ENCODE measurements around the gene STPG2. TPM values are rescaled to one million over a fixed set of nuclear protein-coding genes. Genes with fewer than 3 reads are reported as not detected.

Gene STPG2
- total RNA-seq, result not detected

DNA sequence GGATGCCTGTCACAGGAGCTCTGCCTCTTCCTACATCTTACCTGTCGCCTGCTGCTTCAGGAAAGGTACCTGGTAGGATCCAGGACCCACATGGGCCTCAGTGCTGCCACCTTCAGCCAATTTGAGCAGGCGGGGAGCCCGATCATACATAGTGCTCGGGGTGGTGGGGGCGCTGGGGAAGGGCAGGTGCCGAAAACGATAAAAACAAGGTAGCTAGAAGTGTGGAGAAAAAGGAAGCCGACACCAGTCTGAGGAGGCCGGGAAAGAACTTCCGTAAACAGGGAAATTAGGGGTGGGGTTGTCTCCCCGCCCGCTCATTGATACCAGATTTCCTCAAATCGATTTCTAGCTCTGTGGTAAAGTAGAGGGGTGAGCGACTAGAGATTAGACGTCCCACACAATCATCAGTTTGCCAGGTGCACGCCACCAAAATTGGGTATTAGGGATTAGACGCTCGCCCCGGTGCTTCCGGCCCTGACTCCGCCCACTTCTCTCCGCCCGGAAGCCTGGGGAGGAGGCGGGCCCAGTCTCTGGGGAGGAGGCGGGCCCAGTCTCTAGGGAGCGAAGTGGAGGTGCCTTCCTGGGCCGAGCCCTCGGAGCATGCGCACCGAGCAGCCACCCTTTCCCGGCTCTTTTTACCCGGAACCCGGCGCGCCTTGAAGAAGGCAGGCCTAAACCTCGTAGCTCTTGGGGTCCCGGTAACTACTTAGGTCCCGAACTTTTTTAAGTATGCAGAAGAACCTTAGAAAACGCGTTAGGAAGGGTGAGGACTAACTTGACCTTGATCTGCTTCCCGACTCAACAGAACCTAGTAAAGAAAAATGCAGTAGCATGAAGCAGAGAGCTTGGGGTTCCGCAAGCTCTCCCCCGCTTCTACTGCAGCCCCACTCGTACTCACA lies at the start of gene STPG2:
Gene STPG2, minus strand, starts transcription at position 476 of the 899 bp plus-strand sequence.
- Mint-ChIP-seq H3K27me3 (no peaks in the 10 kb centered on the region), H3K4me3 (peak within 1 kb of the TSS; percentile 91), H3K36me3 (peaks cover 7% of the 10 kb centered on the region), H3K4me1 (peaks cover 16% of the 10 kb centered on the region), H3K27ac (peak within 1 kb of the TSS; percentile 97), H3K9me3 (no peaks in the 10 kb centered on the region)
- peak; percentile 94 for DNase-seq
- ATAC-seq (ENCODE audit: low read depth), result peak; percentile 100
- POLR2A ChIA-PET, result interaction anchor here (0.7 to 3.1 kb wide), 10 partner anchors 8 to 945 kb away, joined by 3 to 24 read pairs (median 6); partner anchors contain the start of genes ADH5, EIF4E, METAP1 and RAP1GDS1

DNA sequence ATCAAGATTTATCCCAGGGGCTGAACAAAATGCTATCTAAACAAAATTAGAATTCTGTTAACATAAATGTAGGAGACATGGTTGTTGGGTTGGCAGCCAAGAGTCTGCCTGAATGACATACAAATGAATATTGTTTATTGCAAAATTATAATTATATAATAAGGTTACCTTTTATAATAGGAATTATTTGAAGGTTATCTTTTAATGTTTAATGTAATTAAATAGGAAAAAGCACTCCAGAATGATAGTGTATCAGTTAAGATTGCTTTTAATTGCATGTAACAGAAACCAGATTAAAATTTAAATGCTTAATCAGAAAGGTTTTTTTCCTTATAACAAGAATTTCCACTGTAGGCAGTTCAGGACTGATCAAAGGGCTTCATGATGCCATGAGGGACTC lies 42.0 kb upstream of the STPG2 start:
- peaks cover 2% of the 10 kb centered on the region for H3K9me3 Mint-ChIP-seq
- H3K4me3 Mint-ChIP-seq, result no peak overlapping the region
- H3K27me3 Mint-ChIP-seq, result no peaks in the 10 kb centered on the region
- DNase-seq, result no peak
- H3K4me1 Mint-ChIP-seq, result no peaks in the 10 kb centered on the region
- no peaks in the 10 kb centered on the region for H3K36me3 Mint-ChIP-seq
- H3K27ac Mint-ChIP-seq, result no peak overlapping the region
- POLR2A ChIA-PET, result no interaction called here
- no peak for ATAC-seq (ENCODE audit: low read depth)

DNA sequence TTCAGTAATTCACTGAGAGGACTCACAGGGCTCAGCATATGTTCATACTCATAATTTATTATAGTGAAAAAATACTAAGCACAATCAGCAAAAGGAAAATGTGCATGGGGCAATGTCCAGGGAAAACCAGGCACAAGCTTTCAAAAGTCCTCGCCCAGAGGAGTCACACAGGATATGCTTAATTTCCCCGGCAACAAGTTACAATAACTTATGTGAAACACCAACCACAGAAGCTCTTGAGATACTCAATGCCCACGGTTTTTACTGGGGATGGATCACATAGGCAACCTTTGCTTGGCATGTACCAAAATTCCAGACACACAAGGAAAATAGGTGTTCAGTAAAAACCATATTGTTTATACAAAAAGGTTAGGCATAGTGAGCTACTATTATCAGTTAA lies 38.5 kb upstream of the STPG2 start:
- Mint-ChIP-seq H3K4me1 (no peaks in the 10 kb centered on the region), H3K9me3 (peaks cover 2% of the 10 kb centered on the region), H3K36me3 (no peaks in the 10 kb centered on the region), H3K27ac (no peak overlapping the region), H3K27me3 (no peaks in the 10 kb centered on the region), H3K4me3 (no peak overlapping the region)
- no peak for DNase-seq
- no peak for ATAC-seq (ENCODE audit: low read depth)
- POLR2A ChIA-PET, result no interaction called here

DNA sequence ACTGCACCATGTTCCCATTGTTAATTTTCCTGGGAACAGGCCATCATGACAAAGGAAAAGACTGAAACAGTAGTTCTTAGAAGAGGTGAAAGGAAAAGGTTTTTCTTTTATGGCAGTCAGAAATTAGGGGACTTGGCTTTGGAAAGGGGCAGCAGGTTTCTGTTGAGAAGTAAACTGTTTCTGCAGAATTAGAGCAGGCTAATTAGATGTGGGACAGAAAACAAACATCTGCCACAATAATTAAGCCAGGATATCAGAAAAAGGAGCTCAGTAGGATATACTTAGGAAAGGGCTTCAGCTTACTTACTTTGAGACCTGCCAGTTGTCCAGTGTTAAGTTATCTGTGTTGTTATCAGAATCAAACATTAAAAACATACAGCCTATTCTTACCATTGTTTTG lies 36.7 kb upstream of the STPG2 start:
- H3K27ac Mint-ChIP-seq, result no peak overlapping the region
- POLR2A ChIA-PET, result no interaction called here
- no peaks in the 10 kb centered on the region for H3K36me3 Mint-ChIP-seq
- no peaks in the 10 kb centered on the region for H3K27me3 Mint-ChIP-seq
- H3K9me3 Mint-ChIP-seq, result peaks cover 3% of the 10 kb centered on the region
- DNase-seq (no peak), ATAC-seq (ENCODE audit: low read depth) (no peak)
- H3K4me3 Mint-ChIP-seq, result no peak overlapping the region
- peaks cover under 1% of the 10 kb centered on the region for H3K4me1 Mint-ChIP-seq

DNA sequence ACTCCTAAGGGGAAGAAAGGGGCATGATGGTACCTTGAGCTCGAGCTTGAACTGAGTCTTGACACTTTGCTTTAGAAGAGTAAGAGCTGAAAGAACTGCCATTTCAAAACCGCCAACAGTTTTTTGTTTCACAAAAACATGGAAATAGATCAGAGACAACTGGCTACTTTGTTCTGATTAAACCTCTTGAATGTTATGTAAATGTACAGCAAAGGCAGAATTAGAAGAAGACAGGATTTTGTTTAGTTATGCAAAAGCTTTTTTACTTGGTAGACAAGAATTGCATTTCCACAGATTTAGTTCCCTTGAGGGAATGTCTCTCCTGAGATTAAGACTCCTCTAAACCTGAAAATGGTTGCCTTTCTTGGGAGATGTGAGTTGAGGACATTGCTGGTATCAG lies 33.3 kb upstream of the STPG2 start:
- POLR2A ChIA-PET, result no interaction called here
- Mint-ChIP-seq H3K36me3 (no peaks in the 10 kb centered on the region), H3K27me3 (no peaks in the 10 kb centered on the region), H3K9me3 (peaks cover 4% of the 10 kb centered on the region), H3K27ac (no peak overlapping the region), H3K4me1 (peaks cover 4% of the 10 kb centered on the region), H3K4me3 (no peak overlapping the region)
- no peak for ATAC-seq (ENCODE audit: low read depth)
- no peak for DNase-seq

DNA sequence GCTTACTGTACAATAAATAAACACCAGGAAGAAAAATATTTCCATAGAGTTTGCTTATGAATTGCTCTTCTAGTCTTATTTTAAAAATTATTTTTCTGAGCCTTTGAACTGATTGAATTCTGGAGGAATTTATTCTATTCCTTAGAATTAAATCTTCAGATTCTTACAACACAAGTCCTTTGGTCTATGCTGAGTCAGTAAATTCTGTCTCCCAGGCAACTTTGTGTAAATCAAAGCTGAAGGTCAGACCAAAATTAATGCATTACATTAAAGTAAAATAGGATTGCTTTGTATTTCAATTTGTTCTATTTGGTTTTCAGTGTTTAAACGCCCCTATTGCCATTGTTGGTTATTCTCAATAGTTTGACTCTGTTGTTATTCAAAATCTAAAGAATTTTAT lies 26.8 kb upstream of the STPG2 start:
- H3K27me3 Mint-ChIP-seq, result no peaks in the 10 kb centered on the region
- POLR2A ChIA-PET, result no interaction called here
- peaks cover 4% of the 10 kb centered on the region for H3K9me3 Mint-ChIP-seq
- ATAC-seq (ENCODE audit: low read depth), result no peak
- no peak overlapping the region for H3K4me3 Mint-ChIP-seq
- H3K36me3 Mint-ChIP-seq, result no peaks in the 10 kb centered on the region
- H3K27ac Mint-ChIP-seq, result no peak overlapping the region
- H3K4me1 Mint-ChIP-seq, result peaks cover 4% of the 10 kb centered on the region
- no peak for DNase-seq

DNA sequence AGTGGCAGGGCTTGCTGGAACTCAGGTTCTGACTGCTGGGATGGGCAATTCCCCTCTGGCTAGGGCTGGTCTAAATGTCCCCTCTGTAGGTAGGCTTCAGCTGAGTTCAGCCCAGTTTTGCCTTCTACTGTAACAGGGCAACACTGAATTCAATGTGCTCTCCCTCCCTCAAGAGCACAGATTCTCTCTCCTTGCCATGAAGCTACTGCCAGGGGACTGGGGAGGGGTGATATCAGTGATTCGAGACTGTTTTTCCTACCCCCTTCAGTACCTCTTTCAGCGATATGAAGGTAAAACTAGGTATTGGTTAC lies 23.4 kb upstream of the STPG2 start:
- Mint-ChIP-seq H3K4me1 (no peaks in the 10 kb centered on the region), H3K27me3 (no peaks in the 10 kb centered on the region), H3K36me3 (no peaks in the 10 kb centered on the region), H3K4me3 (no peak overlapping the region), H3K27ac (no peak overlapping the region), H3K9me3 (no peaks in the 10 kb centered on the region)
- DNase-seq (no peak), ATAC-seq (ENCODE audit: low read depth) (no peak)
- POLR2A ChIA-PET, result no interaction called here

DNA sequence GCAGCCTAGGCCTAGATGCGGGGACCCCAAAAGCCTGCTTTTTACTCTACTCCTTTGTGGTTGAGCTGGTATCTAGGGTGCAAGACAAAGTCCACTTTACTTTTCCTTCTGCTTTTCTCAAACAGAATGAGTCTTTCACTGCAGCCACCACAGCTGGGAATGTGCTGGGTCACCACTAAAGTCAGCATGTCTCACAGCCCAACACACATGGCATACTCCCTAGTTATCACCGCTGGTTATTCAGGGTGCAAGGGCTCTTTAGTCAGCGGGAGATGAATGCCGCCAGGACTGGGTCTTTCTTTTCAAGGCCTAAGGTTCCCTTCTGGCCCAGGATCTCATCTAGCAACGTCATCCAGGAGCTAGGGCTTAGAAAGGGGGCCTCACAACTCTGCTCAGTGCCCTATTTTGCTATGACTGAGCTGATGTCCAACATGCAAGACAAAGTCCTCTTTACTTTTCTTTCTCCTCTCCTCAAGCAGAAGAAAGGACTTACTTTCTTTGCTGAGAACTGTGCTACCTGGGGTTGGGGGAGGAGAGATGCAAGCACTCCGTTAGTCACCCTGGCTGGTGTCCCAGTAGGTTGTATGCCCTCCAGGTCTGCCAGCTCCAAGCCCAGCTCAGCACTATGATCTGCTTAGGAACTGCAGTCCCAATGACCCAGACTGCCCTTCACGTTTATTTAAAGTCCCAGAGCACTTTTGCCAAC lies 22.9 kb upstream of the STPG2 start:
- no peaks in the 10 kb centered on the region for H3K9me3 Mint-ChIP-seq
- no peaks in the 10 kb centered on the region for H3K27me3 Mint-ChIP-seq
- no peak for DNase-seq
- ATAC-seq (ENCODE audit: low read depth), result no peak
- H3K27ac Mint-ChIP-seq, result no peak overlapping the region
- H3K4me3 Mint-ChIP-seq, result no peak overlapping the region
- H3K4me1 Mint-ChIP-seq, result no peaks in the 10 kb centered on the region
- H3K36me3 Mint-ChIP-seq, result no peaks in the 10 kb centered on the region
- POLR2A ChIA-PET, result no interaction called here

DNA sequence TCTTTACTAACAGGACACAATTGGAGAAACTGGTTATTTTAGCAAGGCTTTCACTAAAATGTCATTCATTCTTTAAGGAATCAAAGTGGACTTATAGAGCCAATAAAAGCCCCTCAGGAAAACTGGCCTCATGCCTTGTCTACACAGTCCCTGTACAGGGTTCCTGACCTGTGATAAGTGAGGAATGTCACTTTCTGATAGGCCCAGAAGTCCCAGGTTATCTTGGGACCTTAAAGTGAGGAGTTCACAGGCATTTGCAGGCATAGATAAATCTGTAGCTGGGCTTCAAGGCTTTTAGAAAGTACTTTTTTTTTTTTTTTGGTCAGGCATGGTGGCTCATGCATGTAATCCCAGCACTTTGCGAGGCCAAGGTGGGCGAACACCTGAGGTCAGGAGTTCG lies 19.4 kb upstream of the STPG2 start:
- ATAC-seq (ENCODE audit: low read depth), result no peak
- Mint-ChIP-seq H3K27me3 (no peaks in the 10 kb centered on the region), H3K27ac (no peak overlapping the region), H3K9me3 (no peaks in the 10 kb centered on the region), H3K36me3 (peaks cover 2% of the 10 kb centered on the region), H3K4me1 (no peaks in the 10 kb centered on the region), H3K4me3 (no peak overlapping the region)
- no peak for DNase-seq
- POLR2A ChIA-PET, result no interaction called here

DNA sequence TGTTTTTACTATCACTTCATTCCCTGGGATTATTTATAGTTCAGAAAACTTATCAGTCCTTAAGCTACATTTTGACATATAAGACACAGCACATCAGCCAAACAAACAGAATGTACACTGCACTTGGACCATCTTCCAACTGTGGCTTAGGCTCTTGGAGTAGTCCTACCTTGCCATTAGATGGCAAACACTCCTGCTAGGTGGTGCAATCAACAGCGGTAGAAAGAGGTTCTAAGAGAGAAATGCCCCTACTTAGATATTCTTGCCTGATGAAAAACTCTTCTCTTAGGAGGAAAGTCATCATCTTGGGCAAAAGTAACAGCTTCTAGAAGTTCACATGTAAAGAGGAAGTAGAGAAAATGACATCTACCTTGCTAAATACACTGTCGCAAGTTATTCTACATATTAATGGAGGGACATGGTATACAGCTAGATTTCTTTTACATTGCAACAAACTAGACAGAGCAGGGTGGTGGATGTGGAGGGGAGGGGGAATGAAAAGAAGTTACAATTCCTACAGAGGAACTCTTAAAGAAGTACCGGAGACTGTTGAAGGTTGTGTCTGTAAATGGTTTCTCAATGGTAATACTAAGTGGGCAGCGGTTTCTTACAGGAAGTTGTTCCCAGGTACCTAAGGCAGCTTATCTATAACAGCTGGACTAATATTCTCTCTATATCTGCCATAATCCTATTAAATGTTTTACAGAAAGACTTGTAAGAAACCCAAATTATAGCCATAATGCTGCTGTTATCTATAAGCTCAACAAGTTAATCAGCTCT lies 8.1 kb upstream of the STPG2 start:
- H3K36me3 Mint-ChIP-seq, result no peaks in the 10 kb centered on the region
- H3K4me3 Mint-ChIP-seq, result peak overlapping the region; percentile 51
- H3K27me3 Mint-ChIP-seq, result no peaks in the 10 kb centered on the region
- DNase-seq, result no peak
- no peaks in the 10 kb centered on the region for H3K9me3 Mint-ChIP-seq
- peak overlapping the region; percentile 72 for H3K27ac Mint-ChIP-seq
- ATAC-seq (ENCODE audit: low read depth), result peak; percentile 61
- POLR2A ChIA-PET, result interaction anchor here (0.6 to 1.1 kb wide), 3 partner anchors 8 to 938 kb away, joined by 3 read pairs; partner anchors contain the start of genes ADH5 and STPG2
- peaks cover 19% of the 10 kb centered on the region for H3K4me1 Mint-ChIP-seq

DNA sequence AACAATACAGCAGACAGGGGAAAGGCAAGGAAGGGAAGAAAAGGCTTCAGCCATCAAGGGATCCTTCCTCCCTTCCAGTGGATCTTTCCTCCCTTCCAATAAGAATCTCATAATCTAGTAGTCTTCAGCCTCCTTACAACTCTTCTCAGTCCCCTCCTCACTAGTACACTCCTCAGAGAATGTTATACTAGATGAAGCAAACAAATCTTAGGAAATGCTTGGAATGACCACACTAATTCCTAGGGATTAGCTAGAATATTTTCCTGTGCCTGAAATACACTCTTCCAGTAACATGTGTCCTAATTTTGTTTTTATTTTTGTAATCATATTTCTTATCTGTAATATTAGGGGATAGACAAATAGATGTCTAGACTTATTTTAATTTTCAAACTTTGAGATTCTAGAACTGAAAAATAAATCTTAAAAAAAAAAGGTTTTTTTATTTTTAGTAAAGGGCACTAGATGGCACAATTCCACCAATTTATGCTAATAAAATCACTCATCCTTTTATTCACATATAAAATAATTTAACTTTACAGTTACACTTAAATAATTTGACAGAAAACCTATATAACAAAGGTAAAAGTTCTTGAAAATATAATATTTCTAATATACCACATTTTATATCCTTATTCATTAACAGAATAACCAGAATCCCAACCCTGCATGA lies 7.0 kb upstream of the STPG2 start:
- POLR2A ChIA-PET, result interaction anchor here (2.0 kb wide), 1 partner anchor 845 kb away, joined by 5 read pairs; the partner anchor contains the start of gene METAP1
- Mint-ChIP-seq H3K27ac (no peak overlapping the region), H3K9me3 (no peaks in the 10 kb centered on the region), H3K4me1 (peaks cover 19% of the 10 kb centered on the region), H3K27me3 (no peaks in the 10 kb centered on the region), H3K36me3 (no peaks in the 10 kb centered on the region), H3K4me3 (no peak overlapping the region)
- ATAC-seq (ENCODE audit: low read depth), result no peak
- DNase-seq, result no peak

DNA sequence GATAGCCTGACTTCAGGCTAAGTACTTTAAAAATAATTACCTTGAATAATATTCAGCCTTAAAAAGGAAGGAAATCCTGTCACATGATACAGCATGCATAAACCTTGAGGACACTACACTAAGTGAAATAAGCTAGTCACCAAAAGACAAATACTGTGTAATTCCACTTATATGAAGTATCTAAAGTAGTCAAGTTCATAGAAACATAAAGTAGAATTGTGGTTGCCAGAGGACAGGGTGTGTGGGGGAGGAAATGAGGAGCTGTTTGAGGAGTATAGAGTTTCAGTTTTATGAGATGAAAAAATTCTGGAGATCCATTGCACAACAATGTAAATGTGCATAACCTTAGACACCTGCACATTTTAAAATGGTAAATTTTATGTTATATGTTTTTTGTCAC lies 5.6 kb upstream of the STPG2 start:
- POLR2A ChIA-PET, result interaction anchor here (2.0 kb wide), 1 partner anchor 846 kb away, joined by 5 read pairs; the partner anchor contains the start of gene METAP1

DNA sequence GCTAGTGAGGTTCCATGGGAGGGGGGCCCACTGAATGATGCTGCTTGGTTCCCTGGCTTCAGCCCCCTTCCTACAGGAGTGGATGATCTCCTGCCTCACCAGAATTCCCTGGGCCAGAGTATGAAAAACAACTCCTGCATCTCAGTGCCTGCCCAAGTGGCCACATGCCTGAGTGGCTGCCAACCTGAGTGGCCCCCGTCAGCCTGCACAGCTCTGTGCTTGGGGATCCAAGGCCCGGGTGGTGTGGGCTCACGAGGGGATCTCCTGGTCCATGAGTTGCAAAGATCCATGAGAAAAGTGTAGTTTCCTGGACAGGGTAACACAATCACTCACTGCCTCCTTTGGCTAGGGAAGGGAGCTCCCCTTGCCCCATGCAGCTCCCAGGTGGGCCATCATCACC lies 17.1 kb downstream of the STPG2 start:
- DNase-seq (no peak), ATAC-seq (ENCODE audit: low read depth) (no peak)
- POLR2A ChIA-PET, result no interaction called here
- Mint-ChIP-seq H3K36me3 (no peaks in the 10 kb centered on the region), H3K27ac (no peak overlapping the region), H3K4me1 (no peaks in the 10 kb centered on the region), H3K27me3 (peaks cover 4% of the 10 kb centered on the region), H3K9me3 (peaks cover 4% of the 10 kb centered on the region), H3K4me3 (no peak overlapping the region)

More for the DNA sequence above, 5.6 kb upstream of the STPG2 start:
- ATAC-seq (ENCODE audit: low read depth) (peak; percentile 51), DNase-seq (no peak)
- H3K36me3 Mint-ChIP-seq, result peaks cover 5% of the 10 kb centered on the region
- peak overlapping the region; percentile 46 for H3K4me3 Mint-ChIP-seq
- H3K27ac Mint-ChIP-seq, result peak overlapping the region; percentile 59
- H3K27me3 Mint-ChIP-seq, result no peaks in the 10 kb centered on the region
- no peaks in the 10 kb centered on the region for H3K9me3 Mint-ChIP-seq
- H3K4me1 Mint-ChIP-seq, result peaks cover 23% of the 10 kb centered on the region

Measured in activated naive CD8-positive, alpha-beta T cell treated with anti-CD3 and anti-CD28 coated beads, Interleukin-2, amount 10 ng/mL, durations not matched to agents 7 days and 5 days (primary cell).